AG04449 (cell line): Measurements from ENCODE around the gene MAPT.

Experiments
- CTCF ChIA-PET: fragments of 350-600 bp; formaldehyde crosslinking; extraction: SDS; loops from one replicate; lab custom pipeline; 2021; ENCODE audit warnings: antibody characterized with exemption; lab: Yijun Ruan, JAX
- POLR2A ChIA-PET: fragments of 400-600, 350-600 bp; formaldehyde crosslinking; extraction: SDS; loops from one replicate; lab custom pipeline; 2020; ENCODE audit warnings: antibody characterized with exemption, inconsistent platforms; lab: Yijun Ruan, JAX
- DNase-seq: peaks from one replicate; pipeline ENCODE4 v3.0.0-alpha.2; 2010; ENCODE audit warnings: low read depth, low spot score
- H3K4me3 ChIP-seq: 2 replicates; pipeline ENCODE4 v1.5.1; 2011; ENCODE audit warnings: low read depth, mild to moderate bottlenecking, control low read depth, low read length
- CTCF ChIP-seq: IDR thresholded peaks from one replicate; pipeline ENCODE4 v1.5.1; 2011; ENCODE audit warnings: mild to moderate bottlenecking, moderate library complexity, low read length, control low read depth, inconsistent platforms; ENCODE audit not compliant: insufficient read depth; ENCODE audit errors: missing control alignments

MAPT gene

DNA sequence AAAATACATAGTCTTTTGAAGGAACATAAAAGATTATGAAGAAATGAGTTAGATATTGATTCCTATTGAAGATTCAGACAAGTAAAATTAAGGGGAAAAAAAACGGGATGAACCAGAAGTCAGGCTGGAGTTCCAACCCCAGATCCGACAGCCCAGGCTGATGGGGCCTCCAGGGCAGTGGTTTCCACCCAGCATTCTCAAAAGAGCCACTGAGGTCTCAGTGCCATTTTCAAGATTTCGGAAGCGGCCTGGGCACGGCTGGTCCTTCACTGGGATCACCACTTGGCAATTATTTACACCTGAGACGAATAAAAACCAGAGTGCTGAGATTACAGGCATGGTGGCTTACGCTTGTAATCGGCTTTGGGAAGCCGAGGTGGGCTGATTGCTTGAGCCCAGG lies 114.2 kb downstream of the MAPT start:
- ChIA-PET CTCF (interaction anchor here (0.9 to 1.7 kb wide), 3 partner anchors 11 to 204 kb away, joined by 3 to 5 read pairs (median 3); no protein-coding TSS in a partner anchor), POLR2A (no interaction called here)
- no peak for DNase-seq
- H3K4me3 ChIP-seq = no peak overlapping the region
- TF ChIP-seq CTCF = no peak

DNA sequence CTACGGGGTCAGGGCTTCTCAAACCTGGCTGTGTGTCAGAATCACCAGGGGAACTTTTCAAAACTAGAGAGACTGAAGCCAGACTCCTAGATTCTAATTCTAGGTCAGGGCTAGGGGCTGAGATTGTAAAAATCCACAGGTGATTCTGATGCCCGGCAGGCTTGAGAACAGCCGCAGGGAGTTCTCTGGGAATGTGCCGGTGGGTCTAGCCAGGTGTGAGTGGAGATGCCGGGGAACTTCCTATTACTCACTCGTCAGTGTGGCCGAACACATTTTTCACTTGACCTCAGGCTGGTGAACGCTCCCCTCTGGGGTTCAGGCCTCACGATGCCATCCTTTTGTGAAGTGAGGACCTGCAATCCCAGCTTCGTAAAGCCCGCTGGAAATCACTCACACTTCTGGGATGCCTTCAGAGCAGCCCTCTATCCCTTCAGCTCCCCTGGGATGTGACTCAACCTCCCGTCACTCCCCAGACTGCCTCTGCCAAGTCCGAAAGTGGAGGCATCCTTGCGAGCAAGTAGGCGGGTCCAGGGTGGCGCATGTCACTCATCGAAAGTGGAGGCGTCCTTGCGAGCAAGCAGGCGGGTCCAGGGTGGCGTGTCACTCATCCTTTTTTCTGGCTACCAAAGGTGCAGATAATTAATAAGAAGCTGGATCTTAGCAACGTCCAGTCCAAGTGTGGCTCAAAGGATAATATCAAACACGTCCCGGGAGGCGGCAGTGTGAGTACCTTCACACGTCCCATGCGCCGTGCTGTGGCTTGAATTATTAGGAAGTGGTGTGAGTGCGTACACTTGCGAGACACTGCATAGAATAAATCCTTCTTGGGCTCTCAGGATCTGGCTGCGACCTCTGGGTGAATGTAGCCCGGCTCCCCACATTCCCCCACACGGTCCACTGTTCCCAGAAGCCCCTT lies 115.6 kb downstream of the MAPT start:
- CTCF ChIA-PET = interaction anchor here (1.0 to 4.4 kb wide), 3 partner anchors 8 to 203 kb away, joined by 3 to 29 read pairs (median 4); no protein-coding TSS in a partner anchor
- TF ChIP-seq CTCF = no peak
- no peak overlapping the region for H3K4me3 ChIP-seq
- POLR2A ChIA-PET = no interaction called here
- DNase-seq = no peak

GRCh38 chr17:46010597-46011186 lies 116.3 kb downstream of the MAPT start:
- H3K4me3 ChIP-seq = no peak overlapping the region
- TF ChIP-seq CTCF = no peak
- DNase-seq = no peak
- ChIA-PET POLR2A (no interaction called here), CTCF (interaction anchor here (1.0 to 4.4 kb wide), 3 partner anchors 9 to 202 kb away, joined by 3 to 29 read pairs (median 4); no protein-coding TSS in a partner anchor)

DNA sequence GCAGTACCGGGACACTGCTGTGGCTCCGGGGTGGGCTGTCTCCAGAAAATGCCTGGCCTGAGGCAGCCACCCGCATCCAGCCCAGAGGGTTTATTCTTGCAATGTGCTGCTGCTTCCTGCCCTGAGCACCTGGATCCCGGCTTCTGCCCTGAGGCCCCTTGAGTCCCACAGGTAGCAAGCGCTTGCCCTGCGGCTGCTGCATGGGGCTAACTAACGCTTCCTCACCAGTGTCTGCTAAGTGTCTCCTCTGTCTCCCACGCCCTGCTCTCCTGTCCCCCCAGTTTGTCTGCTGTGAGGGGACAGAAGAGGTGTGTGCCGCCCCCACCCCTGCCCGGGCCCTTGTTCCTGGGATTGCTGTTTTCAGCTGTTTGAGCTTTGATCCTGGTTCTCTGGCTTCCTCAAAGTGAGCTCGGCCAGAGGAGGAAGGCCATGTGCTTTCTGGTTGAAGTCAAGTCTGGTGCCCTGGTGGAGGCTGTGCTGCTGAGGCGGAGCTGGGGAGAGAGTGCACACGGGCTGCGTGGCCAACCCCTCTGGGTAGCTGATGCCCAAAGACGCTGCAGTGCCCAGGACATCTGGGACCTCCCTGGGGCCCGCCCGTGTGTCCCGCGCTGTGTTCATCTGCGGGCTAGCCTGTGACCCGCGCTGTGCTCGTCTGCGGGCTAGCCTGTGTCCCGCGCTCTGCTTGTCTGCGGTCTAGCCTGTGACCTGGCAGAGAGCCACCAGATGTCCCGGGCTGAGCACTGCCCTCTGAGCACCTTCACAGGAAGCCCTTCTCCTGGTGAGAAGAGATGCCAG lies 117.6 kb downstream of the MAPT start:
- no peak for DNase-seq
- TF ChIP-seq CTCF = no peak
- ChIA-PET POLR2A (no interaction called here), CTCF (interaction anchor here (0.7 to 4.4 kb wide), 3 partner anchors 10 to 182 kb away, joined by 3 to 29 read pairs (median 11); partner anchors contain the start of gene KANSL1)
- no peak overlapping the region for H3K4me3 ChIP-seq

DNA sequence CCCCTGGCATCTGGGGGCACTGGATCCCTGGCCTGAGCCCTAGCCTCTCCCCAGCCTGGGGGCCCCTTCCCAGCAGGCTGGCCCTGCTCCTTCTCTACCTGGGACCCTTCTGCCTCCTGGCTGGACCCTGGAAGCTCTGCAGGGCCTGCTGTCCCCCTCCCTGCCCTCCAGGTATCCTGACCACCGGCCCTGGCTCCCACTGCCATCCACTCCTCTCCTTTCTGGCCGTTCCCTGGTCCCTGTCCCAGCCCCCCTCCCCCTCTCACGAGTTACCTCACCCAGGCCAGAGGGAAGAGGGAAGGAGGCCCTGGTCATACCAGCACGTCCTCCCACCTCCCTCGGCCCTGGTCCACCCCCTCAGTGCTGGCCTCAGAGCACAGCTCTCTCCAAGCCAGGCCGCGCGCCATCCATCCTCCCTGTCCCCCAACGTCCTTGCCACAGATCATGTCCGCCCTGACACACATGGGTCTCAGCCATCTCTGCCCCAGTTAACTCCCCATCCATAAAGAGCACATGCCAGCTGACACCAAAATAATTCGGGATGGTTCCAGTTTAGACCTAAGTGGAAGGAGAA lies 118.2 kb downstream of the MAPT start:
- ChIA-PET CTCF (interaction anchor here (0.9 to 4.4 kb wide), 6 partner anchors 8 to 200 kb away, joined by 3 to 29 read pairs (median 7); partner anchors contain the start of gene KANSL1), POLR2A (no interaction called here)

More for the DNA sequence above, 118.2 kb downstream of the MAPT start:
- no peak overlapping the region for H3K4me3 ChIP-seq
- DNase-seq = no peak
- no peak for TF ChIP-seq CTCF
